Fibroblast of skin of left biceps (primary cell): ENCODE measurements around the gene KAZN.

Experiments used
- DNase-seq, 2 experiments: peaks; one replicate each; pipeline ENCODE4 v3.0.0-alpha.2; 2013; ENCODE audit warnings: low read depth in 2 of 2

KAZN gene

GRCh38 chr1:14852291-14852690, 253.8 kb downstream of the KAZN start:
- no peak for DNase-seq

GRCh38 chr1:14853518-14853917, 255.0 kb downstream of the KAZN start:
- DNase-seq, result no peak

GRCh38 chr1:14855268-14855667, 256.8 kb downstream of the KAZN start:
- no peak for DNase-seq

DNA sequence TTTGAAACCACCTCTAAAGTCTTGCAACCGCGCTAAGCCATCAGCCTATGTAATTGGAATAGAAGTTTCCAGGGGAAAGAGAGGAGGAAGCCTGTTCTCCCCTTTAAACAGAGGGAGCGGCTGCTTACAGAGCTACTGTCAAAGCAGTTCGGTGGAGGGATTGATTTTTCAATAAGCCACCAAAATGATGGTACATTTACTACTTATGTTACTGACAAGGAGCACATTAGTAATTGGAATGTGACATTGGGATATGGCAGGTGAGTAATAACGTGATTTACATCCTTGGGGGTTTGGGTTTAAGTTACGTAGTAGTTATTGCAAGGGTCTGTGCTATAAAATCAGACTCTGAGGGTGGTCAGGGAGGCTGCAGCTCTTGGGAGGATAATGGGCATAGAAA, 257.3 kb downstream of the KAZN start:
- DNase-seq, result no peak

DNA sequence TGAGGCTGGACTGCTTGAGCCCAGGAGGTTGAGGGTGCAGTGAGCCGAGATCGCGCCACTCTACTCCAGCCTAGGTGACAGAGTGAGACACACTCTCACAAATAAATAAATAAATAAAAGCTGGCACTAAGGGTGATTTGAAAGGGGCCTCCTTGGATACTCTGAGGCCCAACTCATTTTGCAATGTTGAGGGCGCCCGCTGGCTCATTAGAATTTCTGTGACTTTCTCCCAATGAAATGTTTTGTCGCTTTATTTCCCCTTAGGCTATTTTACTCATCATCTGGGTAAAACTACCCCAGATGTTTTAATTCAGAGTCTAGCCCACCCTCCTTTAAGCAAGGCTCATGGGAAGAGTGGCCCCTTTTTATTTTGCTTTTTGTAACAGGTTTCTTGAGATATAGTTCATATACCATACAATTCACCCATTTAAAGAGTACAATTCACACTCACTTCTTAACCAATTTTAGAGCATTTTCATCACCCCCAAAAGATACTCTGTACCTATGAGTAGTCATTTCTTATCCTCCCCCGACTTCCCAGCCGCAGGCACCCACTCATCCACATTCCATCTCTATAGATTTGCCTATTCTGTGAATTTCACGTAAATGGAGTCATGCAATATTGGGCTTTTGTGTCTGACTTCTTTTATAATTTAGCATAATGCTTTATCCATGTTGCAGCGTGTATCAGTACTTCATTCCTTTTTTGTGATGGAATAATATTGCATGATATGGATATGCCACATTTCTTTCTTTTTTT, 259.1 kb downstream of the KAZN start:
- no peak for DNase-seq

DNA sequence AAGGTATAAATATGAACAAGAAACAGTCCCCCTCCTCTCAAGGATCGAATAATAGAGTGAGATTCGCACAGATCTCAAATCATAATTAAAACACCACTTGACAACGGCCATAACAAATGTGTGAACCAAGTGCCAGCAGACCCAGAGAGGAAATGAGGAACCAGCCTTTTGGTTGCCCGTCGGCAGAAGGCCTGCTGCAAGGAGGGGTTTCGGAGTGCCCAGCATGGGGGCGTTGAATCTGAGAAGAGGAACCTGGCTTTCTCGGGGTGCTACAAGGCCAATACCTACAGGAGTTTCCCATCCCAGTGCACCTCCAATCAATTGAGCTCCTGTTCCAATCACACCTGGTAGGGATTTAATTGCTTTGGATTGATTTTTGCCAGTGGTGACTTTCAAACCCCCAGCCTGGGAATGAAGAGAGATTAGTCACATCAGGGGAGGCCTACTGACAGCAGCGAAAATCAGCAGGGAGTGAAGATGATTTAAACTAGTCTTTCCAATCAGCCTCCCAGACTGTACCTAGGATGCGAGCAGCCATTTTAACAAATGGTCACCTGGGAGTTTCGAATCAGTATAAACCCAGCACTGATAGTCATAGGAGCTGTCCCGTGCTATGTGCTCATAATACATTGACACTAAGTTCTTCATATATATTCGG, 263.8 kb downstream of the KAZN start:
- no peak for DNase-seq

DNA sequence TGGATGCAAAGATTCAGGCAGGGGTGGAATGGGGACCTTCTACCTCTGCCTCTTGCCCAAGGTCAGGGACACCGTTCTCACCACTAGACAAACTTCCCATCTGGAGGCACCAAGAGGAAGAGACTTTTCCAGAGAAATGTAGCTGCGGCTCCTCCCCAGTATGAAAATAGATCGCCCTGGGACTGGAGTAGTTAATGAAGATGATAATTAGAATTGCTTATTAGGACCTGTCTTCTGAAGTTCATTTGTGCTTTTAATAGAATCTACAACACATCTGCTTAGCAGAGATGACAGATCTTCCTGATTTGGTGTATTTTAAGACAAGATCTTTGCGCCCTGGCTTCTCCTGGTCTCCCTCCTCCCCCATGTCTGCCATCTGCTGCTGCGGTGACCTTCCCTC, 266.6 kb downstream of the KAZN start:
- DNase-seq, result no peak

GRCh38 chr1:14866911-14867612, 268.6 kb downstream of the KAZN start:
- DNase-seq, result no peak

DNA sequence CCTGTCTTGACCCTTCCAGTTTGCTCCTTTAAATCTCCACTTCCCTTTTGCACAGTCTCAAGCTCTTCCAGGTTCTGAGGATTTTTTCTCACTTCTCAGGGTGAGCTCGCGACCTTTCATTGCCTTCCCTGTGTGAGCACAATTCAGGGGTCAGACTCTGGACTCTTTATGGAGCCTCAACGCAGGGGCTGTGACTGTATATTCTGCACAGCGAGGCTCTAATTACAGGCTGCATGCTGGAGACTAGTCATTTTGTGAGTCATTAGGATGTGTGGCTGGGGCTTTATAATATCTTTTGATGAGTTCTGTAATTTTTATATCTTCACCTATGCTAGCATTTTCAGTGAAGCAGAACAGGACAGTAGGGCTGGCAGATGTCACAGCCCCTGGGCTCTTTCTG, 270.7 kb downstream of the KAZN start:
- no peak for DNase-seq

DNA sequence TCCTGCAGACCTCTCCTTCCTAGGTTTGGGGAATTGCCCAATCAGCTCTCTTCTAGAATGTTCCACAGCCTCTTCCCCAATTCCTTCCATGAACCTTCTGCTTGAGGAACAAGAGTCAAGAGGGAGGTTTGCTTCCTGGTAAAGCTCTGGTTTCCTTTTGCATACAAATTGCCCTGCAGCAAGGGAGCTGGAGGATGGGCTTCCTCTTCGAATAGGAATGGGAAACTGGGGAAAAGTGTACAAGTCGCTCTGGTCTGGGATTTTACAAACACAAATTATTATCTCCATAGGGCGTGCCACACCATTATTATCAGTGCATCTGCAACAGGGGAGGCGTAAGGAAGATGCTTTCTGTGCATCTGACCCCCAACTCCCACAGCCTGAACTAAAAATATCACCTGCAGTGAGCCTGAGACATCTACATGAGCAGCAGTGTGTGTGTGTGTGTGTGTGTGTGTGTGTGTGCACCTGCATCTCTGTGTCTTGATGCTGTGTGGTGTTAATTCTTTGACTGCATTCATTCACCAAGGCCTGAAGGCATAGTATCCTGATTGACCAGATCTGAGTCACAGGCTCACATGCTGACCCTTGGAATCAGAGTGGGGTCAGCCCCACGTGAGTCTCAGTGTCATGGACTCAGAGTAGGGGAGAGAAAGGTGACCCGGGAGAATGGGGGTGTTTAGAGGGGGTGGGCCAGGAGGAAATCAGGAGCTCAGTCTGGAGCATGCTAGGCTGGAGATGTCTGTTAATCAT, 272.9 kb downstream of the KAZN start:
- DNase-seq, result no peak

DNA sequence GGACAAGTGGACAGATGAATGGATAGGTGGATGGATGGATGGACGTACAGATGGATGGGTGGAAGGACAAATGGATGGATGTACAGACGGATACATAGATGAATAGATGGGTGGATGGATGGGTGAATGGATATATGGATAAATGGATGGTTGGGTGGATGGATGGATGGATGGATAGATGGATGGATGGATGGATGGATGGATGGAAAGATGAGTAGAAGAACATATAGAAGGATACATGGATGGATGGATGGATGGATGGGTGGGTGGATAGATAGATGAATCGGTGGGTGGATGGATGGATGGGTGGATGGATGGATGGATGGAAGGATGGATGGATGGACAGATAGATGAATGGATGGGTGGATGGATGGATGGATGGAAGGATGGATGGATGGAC, 274.3 kb downstream of the KAZN start:
- DNase-seq, result no peak

DNA sequence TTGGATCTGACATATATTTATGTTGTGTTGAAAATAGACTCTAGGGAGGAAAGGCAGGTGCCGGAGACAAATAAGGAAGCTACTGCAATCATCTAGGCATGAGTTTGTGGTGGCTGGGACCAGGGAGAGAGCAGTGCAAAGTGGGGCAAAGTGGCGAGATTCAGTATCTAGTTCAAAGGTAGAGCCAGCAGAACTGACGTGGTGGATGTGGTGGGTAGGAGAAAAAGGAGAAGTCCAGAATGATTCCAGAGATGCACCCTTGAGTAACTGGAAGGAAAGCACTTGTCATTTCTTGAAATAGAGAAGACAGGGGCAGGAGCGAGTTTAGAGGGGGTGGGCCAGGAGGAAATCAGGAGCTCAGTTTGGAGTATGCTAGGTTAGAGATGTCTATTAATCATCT, 275.2 kb downstream of the KAZN start:
- no peak for DNase-seq

- DNase-seq, result no peak
Measured at GRCh38 chr1:14875524-14876509, 277.3 kb downstream of the KAZN start.

DNA sequence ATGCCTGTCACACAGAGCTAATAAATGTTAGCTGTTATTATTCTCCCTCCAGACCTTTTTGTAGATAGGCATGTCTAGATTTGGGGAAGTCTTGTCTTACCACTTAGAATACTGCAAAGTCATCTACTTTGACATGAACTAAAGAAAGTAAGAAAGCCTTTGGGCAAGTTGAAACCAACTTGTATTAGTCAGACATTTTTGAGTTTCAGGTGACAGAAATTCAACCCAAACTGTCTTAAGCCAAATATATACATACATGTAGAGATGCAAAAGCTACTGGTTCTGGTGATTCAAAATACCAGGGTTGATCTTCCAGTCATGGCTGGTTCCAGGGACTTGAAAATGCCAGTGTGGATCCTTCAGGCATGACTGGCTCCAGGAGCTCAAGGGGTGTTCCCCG, 278.3 kb downstream of the KAZN start:
- DNase-seq, result no peak

DNA sequence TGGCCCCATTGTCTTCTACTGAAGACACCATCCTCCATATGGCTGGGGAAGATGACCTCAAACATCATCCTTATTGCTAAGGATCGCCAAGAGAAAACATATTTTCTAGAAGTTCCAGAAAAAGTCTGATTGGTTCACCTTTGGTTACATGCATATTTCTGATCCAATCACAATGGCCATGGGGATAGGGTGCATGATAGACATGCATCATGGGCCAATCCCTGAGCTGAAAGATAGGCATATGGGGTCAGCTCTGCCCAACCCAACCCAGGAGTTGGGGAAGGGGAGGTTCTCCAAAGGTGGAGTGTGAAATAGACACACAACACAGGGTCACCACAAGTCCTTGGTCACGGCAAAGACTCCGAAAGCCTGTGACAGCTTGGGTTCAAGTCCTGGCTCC, 278.7 kb downstream of the KAZN start:
- no peak for DNase-seq

GRCh38 chr1:14878124-14878523, 279.6 kb downstream of the KAZN start:
- DNase-seq, result no peak

- no peak for DNase-seq
Measured at GRCh38 chr1:14878951-14879350, 280.5 kb downstream of the KAZN start.

DNA sequence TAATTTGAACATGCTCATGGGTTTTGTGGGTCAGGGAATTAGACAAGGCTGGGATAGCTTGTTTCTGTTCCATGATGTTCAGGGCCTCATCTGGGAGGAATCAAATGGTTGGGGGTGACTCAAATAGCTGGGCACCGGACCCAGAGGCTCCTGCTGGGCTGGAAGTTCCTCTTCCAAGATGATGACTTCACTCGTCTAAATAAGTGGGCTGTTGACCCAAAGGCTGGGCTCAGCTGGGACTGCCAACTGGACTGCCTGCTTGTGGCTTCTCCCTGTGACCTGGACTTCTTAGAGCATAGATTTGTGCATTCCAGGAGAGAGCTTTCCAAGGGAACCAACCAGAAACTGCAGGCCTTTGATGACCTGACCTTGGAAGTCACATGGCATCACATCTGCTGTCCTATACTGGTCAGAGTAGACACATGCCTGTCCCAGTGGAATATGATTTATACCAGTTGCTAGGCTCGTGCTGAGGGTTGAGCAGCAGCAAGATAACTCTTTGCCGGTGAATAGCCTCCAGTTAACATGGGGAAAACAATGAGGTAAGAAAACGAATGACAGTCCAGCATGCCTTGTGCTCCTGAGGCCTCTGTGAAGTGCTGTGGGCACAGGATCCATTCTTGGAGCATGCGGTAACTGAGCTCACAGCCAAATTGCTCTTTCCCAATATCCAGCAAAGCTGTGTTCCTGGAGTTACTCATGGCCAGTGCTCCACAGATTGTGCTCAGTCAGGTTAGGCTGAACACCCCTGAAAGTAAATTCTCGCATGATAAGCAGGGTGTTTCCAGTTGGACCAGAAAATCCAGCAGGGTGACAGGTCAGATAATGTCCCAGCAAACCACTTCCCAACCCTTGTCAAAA, 282.2 kb downstream of the KAZN start:
- no peak for DNase-seq

GRCh38 chr1:14881775-14882672, 283.5 kb downstream of the KAZN start:
- DNase-seq, result no peak
